Right lobe of liver (tissue), 4 donors: ENCODE measurements around the gene PACS2.

Experiments
- CTCF ChIP-seq, 4 donors: fragments of 200-600 bp in 3 of 4; fragments of 450-650 bp in 1 of 4; IDR thresholded peaks; one replicate each; pipeline versions ENCODE4 v1.5.1 to v1.8.0; 2016 to 2022; ENCODE audit warnings: antibody characterized with exemption in 4 of 4, mild to moderate bottlenecking in 2 of 4
- POLR2A ChIP-seq: fragments of 450-650 bp; IDR thresholded peaks from one replicate; pipeline ENCODE4 v1.6.1; 2017; ENCODE audit warnings: antibody characterized with exemption, mild to moderate bottlenecking
- donor health status: DM: no; HTN: no; CAD: no.
- donor health status: DM: no; HTN: no; CAD: no.
- donor health status: DM: no; HTN: yes; CAD: no.

- TF ChIP-seq CTCF (IDR thresholded peaks at IDR 0.05) (no peak), POLR2A (no peak)
Observed at GRCh38 chr14:105280525-105280924, 34.0 kb upstream of the PACS2 start.
